Transverse colon (tissue), 4 donors: ENCODE results near the gene FBN2.

Experiments
- CTCF ChIP-seq, 5 experiments: fragments of 200-600 bp in 3 of 5; fragments of 450-650 bp in 2 of 5; sonication (generic) in 3 of 5; IDR thresholded peaks; 1 replicate in 2 of 5; 2 replicates in 3 of 5; pipeline ENCODE4 v1.5.1; 2016 to 2017; ENCODE audit warnings: antibody characterized with exemption in 5 of 5, inconsistent platforms in 3 of 5, mild to moderate bottlenecking in 2 of 5, moderate library complexity in 1 of 5
- POLR2A ChIP-seq: fragments of 450-650 bp; IDR thresholded peaks from one replicate; pipeline ENCODE4 v1.6.1; 2016; ENCODE audit warnings: antibody characterized with exemption, mild to moderate bottlenecking, moderate library complexity
- POLR2AphosphoS5 ChIP-seq, 3 donors: sonication (generic); formaldehyde crosslinking; IDR thresholded peaks; one replicate each; pipeline ENCODE4 v1.6.1; 2016; ENCODE audit warnings: antibody characterized with exemption in 3 of 3

- TF ChIP-seq CTCF (IDR thresholded peaks at IDR 0.05), result no peak
- no peak for TF ChIP-seq POLR2A
- no peak for TF ChIP-seq POLR2AphosphoS5 (IDR thresholded peaks at IDR 0.05)
Measured at GRCh38 chr5:128427921-128428320, 110.1 kb downstream of the FBN2 start.
